HepG2 (cell line): ENCODE results near the gene CADPS. TPM values are rescaled to one million over a fixed set of nuclear protein-coding genes. Genes with fewer than 3 reads are reported as not detected.

Experiments
- ATAC-seq: fragments of 200-7000 bp; cut with Tn5 transposase; 3 replicates; pipeline ENCODE4 v1.9.1; 2020; ENCODE audit warnings: mild to moderate bottlenecking, moderate library complexity
- BruUV-seq: library from RNA; stranded (reverse); fragments of 400-500 nt; replicated peaks from 2 replicates; lab custom pipeline; 2021; lab: Mats Ljungman, UMichigan
- CTCF ChIA-PET: fragments of 300-600 bp; formaldehyde crosslinking; extraction: SDS; loops from one replicate; lab custom pipeline; 2021; ENCODE audit warnings: low total read pairs, inconsistent platforms, low intra/inter-chr PET ratio; lab: Yijun Ruan, JAX
- POLR2A ChIA-PET: fragments of 350-600 bp; sonication (Branson Sonifier 250); formaldehyde crosslinking; loops from one replicate; lab custom pipeline; 2020; ENCODE audit warnings: antibody characterized with exemption, inconsistent platforms; lab: Yijun Ruan, JAX
- DNase-seq: peaks from one replicate; pipeline ENCODE4 v3.0.0-alpha.2; 2015; ENCODE audit warnings: low spot score
- FAIRE-seq: peaks from 3 replicates; lab custom pipeline; 2011; peaks lifted over from hg19 to GRCh38; lab: Jason Lieb, UNC
- H2AFZ ChIP-seq: one replicate; pipeline ENCODE4 v1.6.1; 2011; ENCODE audit warnings: low read length, inconsistent platforms
- H3K27ac ChIP-seq: fragments of 300-600 bp; 3 replicates; pipeline ENCODE4 v1.8.0; 2011; ENCODE audit warnings: mixed run types, mild to moderate bottlenecking, mixed read lengths, low read length, inconsistent platforms; ENCODE audit not compliant: insufficient read depth; ENCODE audit errors: extremely low read length
- H3K27me3 ChIP-seq, 2 experiments: fragments of 200-600 bp in 1 of 2; 2 replicates in 1 of 2; 3 replicates in 1 of 2; pipeline versions ENCODE4 v1.6.0 to v1.8.0; 2011; ENCODE audit warnings: low read length in 2 of 2, mild to moderate bottlenecking in 2 of 2, moderate library complexity in 2 of 2, inconsistent platforms in 1 of 2; ENCODE audit not compliant: insufficient read depth in 2 of 2, control insufficient read depth in 1 of 2
- H3K36me3 ChIP-seq, 2 experiments: fragments of 200-600 bp in 1 of 2; replicated peaks in 1 of 2; 2 replicates in 1 of 2; 3 replicates in 1 of 2; pipeline versions ENCODE4 v1.5.1 to v1.8.0; 2011; ENCODE audit warnings: low read length in 2 of 2, inconsistent platforms in 1 of 2; ENCODE audit not compliant: insufficient read depth in 2 of 2, control insufficient read depth in 1 of 2
- H3K4me1 ChIP-seq: 2 replicates; pipeline ENCODE4 v1.5.1; 2012; ENCODE audit warnings: low read length, inconsistent platforms; ENCODE audit not compliant: insufficient read depth
- H3K4me2 ChIP-seq: 2 replicates; pipeline ENCODE4 v1.6.0; 2011; ENCODE audit warnings: low read depth, low read length, inconsistent platforms
- H3K4me3 ChIP-seq, 3 experiments: fragments of 200-600 bp in 1 of 3; sonication (generic), shearing (Covaris generic) in 1 of 3; replicated peaks in 1 of 3; 2 replicates each; pipeline ENCODE4 v1.5.1; 2011 to 2016; ENCODE audit warnings: low read length in 3 of 3, inconsistent platforms in 2 of 3, low read depth in 2 of 3, mild to moderate bottlenecking in 2 of 3, control low read depth in 1 of 3, mixed read lengths in 1 of 3; ENCODE audit not compliant: insufficient read depth in 1 of 3
- H3K79me2 ChIP-seq: one replicate; pipeline ENCODE4 v1.6.1; 2011; ENCODE audit warnings: low read length, inconsistent platforms; ENCODE audit not compliant: insufficient read depth
- H3K9ac ChIP-seq: 2 replicates; pipeline ENCODE4 v1.6.0; 2011; ENCODE audit warnings: mild to moderate bottlenecking, low read depth, low read length, inconsistent platforms; ENCODE audit not compliant: insufficient read depth
- H3K9me3 ChIP-seq: 2 replicates; pipeline ENCODE4 v1.5.1; 2012; ENCODE audit warnings: mild to moderate bottlenecking, low read length
- H4K20me1 ChIP-seq: 2 replicates; pipeline ENCODE4 v1.6.0; 2011; ENCODE audit warnings: inconsistent platforms, mild to moderate bottlenecking, low read length, moderate library complexity; ENCODE audit not compliant: insufficient read depth
- ARID2 ChIP-seq: sonication (generic); formaldehyde crosslinking; IDR thresholded peaks from 2 replicates; pipeline ENCODE4 v1.8.1; 2022; ENCODE audit warnings: mild to moderate bottlenecking, missing genetic modification reagents, borderline replicate concordance
- HNF4A ChIP-seq: sonication (generic); formaldehyde crosslinking; IDR thresholded peaks from 2 replicates; pipeline ENCODE4 v1.4.0; 2020; ENCODE audit warnings: missing genetic modification reagents
- KAT8 ChIP-seq: IDR thresholded peaks from 2 replicates; pipeline ENCODE4 v1.6.1; 2016; ENCODE audit warnings: missing genetic modification reagents, missing compliant biosample characterization
- KLF16 ChIP-seq, 2 experiments: sonication (generic) in 1 of 2; formaldehyde crosslinking in 1 of 2; IDR thresholded peaks; 2 replicates each; pipeline versions ENCODE4 v1.6.1 to v1.8.0; 2016 to 2023; ENCODE audit warnings: missing genetic modification reagents in 2 of 2, missing compliant biosample characterization in 1 of 2
- KMT2A ChIP-seq: sonication (generic); formaldehyde crosslinking; IDR thresholded peaks from 2 replicates; pipeline ENCODE4 v1.4.0; 2020; ENCODE audit warnings: missing genetic modification reagents
- PITX1 ChIP-seq: sonication (generic); formaldehyde crosslinking; IDR thresholded peaks from 2 replicates; pipeline ENCODE4 v1.5.1; 2020; ENCODE audit warnings: mild to moderate bottlenecking, missing genetic modification reagents
- RFX1 ChIP-seq: fragments of 450-650 bp; IDR thresholded peaks from 2 replicates; pipeline ENCODE4 v1.6.1; 2017
- RFX3 ChIP-seq: IDR thresholded peaks from 2 replicates; pipeline ENCODE4 v1.6.1; 2016; ENCODE audit warnings: missing biosample characterization, missing genetic modification reagents
- RFXAP ChIP-seq: sonication (generic); formaldehyde crosslinking; IDR thresholded peaks from 2 replicates; pipeline ENCODE4 v1.4.0; 2020; ENCODE audit warnings: missing genetic modification reagents, borderline replicate concordance
- ZNF253 ChIP-seq: sonication (generic); formaldehyde crosslinking; IDR thresholded peaks from 2 replicates; pipeline ENCODE4 v1.8.0; 2022; ENCODE audit warnings: mild to moderate bottlenecking, missing genetic modification reagents, borderline replicate concordance
- ZNF282 ChIP-seq: fragments of 450-650 bp; IDR thresholded peaks from 2 replicates; pipeline ENCODE4 v1.6.1; 2018; ENCODE audit not compliant: partially characterized antibody
- ZNF773 ChIP-seq: sonication (generic); formaldehyde crosslinking; IDR thresholded peaks from 2 replicates; pipeline ENCODE4 v1.4.0; 2020; ENCODE audit warnings: missing genetic modification reagents, borderline replicate concordance
- ZNF788 ChIP-seq: sonication (generic); formaldehyde crosslinking; IDR thresholded peaks from 2 replicates; pipeline ENCODE4 v1.5.0; 2020; ENCODE audit warnings: mild to moderate bottlenecking, missing genetic modification reagents, borderline replicate concordance
- WGBS: methylation state at CpG from one replicate; pipeline ENCODE4 v1.1.6; 2017; ENCODE audit warnings: low lambda C conversion rate; 5-methylcytosine and 5-hydroxymethylcytosine counted together
- in situ Hi-C: cut with HindIII; loops from 2 replicates; pipeline ENCODE4 v1.10.0; 2017; ENCODE audit warnings: low pct_unique_long_range_greater_than_20kb; ENCODE audit not compliant: extremely low pct_ligation_motif_present
- intact Hi-C: fragments of 100-400 bp; cut with micrococcal nuclease; formaldehyde crosslinking; loops from one replicate; pipeline ENCODE4 v1.10.0; 2022; ENCODE audit not compliant: unreplicated experiment
- polyA plus RNA-seq, 8 experiments: library from polyadenylated mRNA; depleted of rRNA in 3 of 8; stranded (reverse) in 7 of 8; unstranded in 1 of 8; fragments of >200 nt; fragmentation: Illumina TruSeq in 4 of 8; extraction: Trizol in 4 of 8; gene quantifications; 2 replicates each; pipeline versions ENCODE4 v1.2.1 to v1.2.3, GENCODE V29; 2011 to 2016; ENCODE audit warnings: low read depth in 4 of 8, missing spikeins in 1 of 8, mixed read lengths in 1 of 8; ENCODE audit not compliant: insufficient read depth in 1 of 8
- total RNA-seq, 5 experiments: library from RNA; depleted of rRNA; stranded (reverse); fragments of >200 nt; fragmentation: Illumina TruSeq; extraction: Trizol; gene quantifications; 2 replicates each; pipeline ENCODE4 v1.2.3, GENCODE V29; 2016; ENCODE audit warnings: low read depth in 1 of 5
- TF ChIP-seq, protein P1 (sequence below): IDR thresholded peaks from 2 replicates; pipeline ENCODE4 v1.6.1; 2016; ENCODE audit warnings: missing compliant biosample characterization, missing genetic modification reagents, borderline replicate concordance
- TF ChIP-seq, protein P2 (sequence below): sonication (generic); formaldehyde crosslinking; IDR thresholded peaks from 2 replicates; pipeline ENCODE4 v1.8.0; 2022; ENCODE audit warnings: missing genetic modification reagents, mild to moderate bottlenecking, borderline replicate concordance

Gene CADPS
- total and polyA plus RNA-seq, 2 of the 13 experiments (the other 11 are each of a cell fraction or from before 2014, with no cell fraction given) = not detected

DNA sequence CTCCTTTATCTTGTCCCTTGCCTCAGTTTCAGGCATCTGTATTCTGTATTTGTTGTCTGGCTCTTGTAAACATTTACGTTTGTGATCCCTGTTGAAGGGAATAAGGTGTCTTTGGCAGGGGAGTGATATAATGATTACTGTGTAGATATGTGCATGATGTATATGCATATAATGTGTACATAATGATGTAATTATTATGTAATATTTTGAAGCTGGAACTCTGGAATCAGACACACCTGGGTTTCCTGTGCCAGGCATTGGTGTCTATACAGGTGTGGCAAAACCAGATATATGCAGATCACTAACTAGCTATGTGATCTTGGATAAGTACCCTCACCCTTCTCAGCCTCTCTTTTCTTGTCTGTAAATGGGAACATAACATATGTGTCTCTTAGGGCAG, 260.7 kb downstream of the CADPS start:
- ATAC-seq (no peak), DNase-seq (no peak), FAIRE-seq (no peak)
- H3K4me3 ChIP-seq = no peak overlapping the region
- H3K36me3 ChIP-seq = no peaks in the 10 kb centered on the region
- H3K9ac ChIP-seq = no peak overlapping the region
- no peak overlapping the region for H3K4me2 ChIP-seq
- H3K27ac ChIP-seq = no peak overlapping the region
- no peak for TF ChIP-seq RFX1
- no peak for TF ChIP-seq KMT2A (CRISPR knock-in tag)
- TF ChIP-seq ZNF788 (CRISPR knock-in tag) = no peak
- no peak for TF ChIP-seq RFXAP (CRISPR knock-in tag)
- no peaks in the 10 kb centered on the region for H3K79me2 ChIP-seq
- intact Hi-C loops (no loop called here), in situ Hi-C loops (no loop called here)
- no peaks in the 10 kb centered on the region for H3K4me1 ChIP-seq
- BruUV-seq = no TSS peak
- H3K27me3 ChIP-seq = peaks cover 0 to 1% of the 10 kb centered on the region in 2 experiments; a peak in 1 of 5 replicates
- ChIA-PET CTCF (no interaction called here), POLR2A (no interaction called here)
- H4K20me1 ChIP-seq = no peaks in the 10 kb centered on the region
- H2AFZ ChIP-seq = no peak overlapping the region
- 0% methylated on average over 1 of the region's 1 CpG for WGBS
- no peaks in the 10 kb centered on the region for H3K9me3 ChIP-seq

DNA sequence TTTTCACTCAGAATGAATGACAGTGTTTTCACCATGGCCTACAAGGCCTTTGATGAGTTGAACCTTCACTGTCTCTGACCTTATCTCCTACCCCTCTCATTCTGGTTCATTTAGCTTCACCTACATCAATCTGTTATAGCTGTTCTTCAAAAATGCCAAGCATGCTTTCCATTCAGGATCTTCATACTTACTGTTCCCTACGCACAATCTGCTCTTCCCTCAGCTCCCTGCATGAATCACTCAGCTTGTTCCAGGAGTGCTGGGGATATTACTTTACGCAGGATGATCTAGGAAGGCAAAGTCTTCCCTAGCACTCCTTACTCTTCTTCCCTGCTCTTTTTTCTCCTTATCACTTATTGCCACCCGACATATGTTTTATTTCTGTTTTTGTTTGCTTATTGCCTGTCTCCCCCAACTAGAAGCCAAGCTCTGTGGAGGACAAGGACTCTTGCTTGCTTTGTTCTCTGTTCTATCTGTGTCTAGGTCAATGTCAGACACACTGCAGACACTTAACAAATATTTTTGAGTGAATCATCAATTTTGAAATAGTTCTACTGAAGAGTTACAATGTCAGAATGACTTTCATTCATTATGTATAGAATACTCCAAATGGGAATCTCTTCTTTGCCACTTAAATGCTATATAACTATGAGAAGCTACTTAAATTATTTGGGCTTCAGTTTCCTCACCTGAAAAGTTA, 263.5 kb downstream of the CADPS start:
- H3K9me3 ChIP-seq = no peaks in the 10 kb centered on the region
- no peak overlapping the region for H3K4me2 ChIP-seq
- no peaks in the 10 kb centered on the region for H3K4me1 ChIP-seq
- no peak overlapping the region for H3K4me3 ChIP-seq
- BruUV-seq = no TSS peak
- 40% methylated on average over 3 of the region's 3 CpGs for WGBS
- intact Hi-C loops (no loop called here), in situ Hi-C loops (no loop called here)
- DNase-seq (no peak), FAIRE-seq (no peak), ATAC-seq (no peak)
- H3K27ac ChIP-seq = no peak overlapping the region
- no peaks in the 10 kb centered on the region for H3K36me3 ChIP-seq
- no peaks in the 10 kb centered on the region for H4K20me1 ChIP-seq
- H3K27me3 ChIP-seq = peaks cover 0 to 1% of the 10 kb centered on the region in 2 experiments; a peak in 1 of 5 replicates
- H2AFZ ChIP-seq = no peak overlapping the region
- no peaks in the 10 kb centered on the region for H3K79me2 ChIP-seq
- ChIA-PET CTCF (no interaction called here), POLR2A (no interaction called here)
- H3K9ac ChIP-seq = no peak overlapping the region
- no peak for TF ChIP-seq KLF16 (CRISPR knock-in tag; IDR thresholded peaks at IDR 0.05)
- TF ChIP-seq, protein P1, sequence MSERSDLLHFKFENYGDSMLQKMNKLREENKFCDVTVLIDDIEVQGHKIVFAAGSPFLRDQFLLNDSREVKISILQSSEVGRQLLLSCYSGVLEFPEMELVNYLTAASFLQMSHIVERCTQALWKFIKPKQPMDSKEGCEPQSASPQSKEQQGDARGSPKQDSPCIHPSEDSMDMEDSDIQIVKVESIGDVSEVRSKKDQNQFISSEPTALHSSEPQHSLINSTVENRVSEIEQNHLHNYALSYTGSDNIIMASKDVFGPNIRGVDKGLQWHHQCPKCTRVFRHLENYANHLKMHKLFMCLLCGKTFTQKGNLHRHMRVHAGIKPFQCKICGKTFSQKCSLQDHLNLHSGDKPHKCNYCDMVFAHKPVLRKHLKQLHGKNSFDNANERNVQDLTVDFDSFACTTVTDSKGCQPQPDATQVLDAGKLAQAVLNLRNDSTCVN (CRISPR knock-in tag) = no peak
- no peak for TF ChIP-seq ARID2
- TF ChIP-seq ZNF773 = no peak
- TF ChIP-seq ZNF253 = no peak
- TF ChIP-seq RFX3 = no peak
- no peak for TF ChIP-seq HNF4A
- TF ChIP-seq KAT8 (CRISPR knock-in tag) = no peak
- no peak for TF ChIP-seq ZNF788 (CRISPR knock-in tag)
- TF ChIP-seq, protein P2, sequence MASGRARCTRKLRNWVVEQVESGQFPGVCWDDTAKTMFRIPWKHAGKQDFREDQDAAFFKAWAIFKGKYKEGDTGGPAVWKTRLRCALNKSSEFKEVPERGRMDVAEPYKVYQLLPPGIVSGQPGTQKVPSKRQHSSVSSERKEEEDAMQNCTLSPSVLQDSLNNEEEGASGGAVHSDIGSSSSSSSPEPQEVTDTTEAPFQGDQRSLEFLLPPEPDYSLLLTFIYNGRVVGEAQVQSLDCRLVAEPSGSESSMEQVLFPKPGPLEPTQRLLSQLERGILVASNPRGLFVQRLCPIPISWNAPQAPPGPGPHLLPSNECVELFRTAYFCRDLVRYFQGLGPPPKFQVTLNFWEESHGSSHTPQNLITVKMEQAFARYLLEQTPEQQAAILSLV = no peak
- TF ChIP-seq ZNF282 = no peak
- TF ChIP-seq PITX1 (CRISPR knock-in tag) = no peak
